Liver (tissue), 9 donors: ENCODE measurements around the gene NR2C2AP. TPM values are rescaled to one million over a fixed set of nuclear protein-coding genes. Genes with fewer than 3 reads are reported as not detected.

Experiments
- DNase-seq: peaks from one replicate; pipeline ENCODE4 v3.0.0-alpha.2; 2017; ENCODE audit warnings: low spot score
- H3K27ac ChIP-seq, 2 donors: one replicate each; pipeline ENCODE4 v1.7.0; 2013; ENCODE audit warnings: inconsistent platforms in 2 of 2, low read length in 2 of 2, control low read depth in 1 of 2, low read depth in 1 of 2, mild to moderate bottlenecking in 1 of 2
- H3K27me3 ChIP-seq, 4 donors: one replicate each; pipeline versions ENCODE4 v1.6.1 to v1.7.0; 2013; ENCODE audit warnings: low read length in 3 of 4, inconsistent platforms in 1 of 4, mild to moderate bottlenecking in 1 of 4, moderate library complexity in 1 of 4; ENCODE audit not compliant: control insufficient read depth in 4 of 4, insufficient read depth in 4 of 4
- H3K36me3 ChIP-seq, 4 donors: one replicate each; pipeline versions ENCODE4 v1.6.1 to v1.7.0; 2013; ENCODE audit warnings: low read length in 3 of 4, mild to moderate bottlenecking in 3 of 4, low read depth in 1 of 4, moderate library complexity in 1 of 4; ENCODE audit not compliant: control insufficient read depth in 4 of 4, insufficient read depth in 3 of 4
- H3K4me1 ChIP-seq, 4 donors: one replicate each; pipeline versions ENCODE4 v1.6.1 to v1.7.0; 2013; ENCODE audit warnings: low read length in 3 of 4, mild to moderate bottlenecking in 3 of 4, moderate library complexity in 1 of 4; ENCODE audit not compliant: control insufficient read depth in 4 of 4, insufficient read depth in 4 of 4
- H3K4me3 ChIP-seq, 3 donors: one replicate each; pipeline versions ENCODE4 v1.6.1 to v1.7.0; 2013; ENCODE audit warnings: low read length in 3 of 3, control low read depth in 1 of 3, low read depth in 1 of 3, mild to moderate bottlenecking in 1 of 3
- H3K9ac ChIP-seq, 2 donors: one replicate each; pipeline ENCODE4 v1.7.0; 2013; ENCODE audit warnings: low read length in 2 of 2, mild to moderate bottlenecking in 2 of 2, moderate library complexity in 2 of 2, control low read depth in 1 of 2, low read depth in 1 of 2
- H3K9me3 ChIP-seq, 4 donors: one replicate each; pipeline versions ENCODE4 v1.6.1 to v1.7.0; 2013; ENCODE audit warnings: low read length in 3 of 4; ENCODE audit not compliant: control insufficient read depth in 4 of 4
- EGR1 ChIP-seq, 2 donors: IDR thresholded peaks; 2 replicates each; pipeline ENCODE4 v1.6.1; 2016 to 2018; ENCODE audit warnings: antibody characterized with exemption in 2 of 2, low read depth in 2 of 2
- FOXA1 ChIP-seq: IDR thresholded peaks from 2 replicates; pipeline ENCODE4 v1.6.1; 2016; ENCODE audit warnings: antibody characterized with exemption
- FOXA2 ChIP-seq: IDR thresholded peaks from 2 replicates; pipeline ENCODE4 v1.6.1; 2016; ENCODE audit warnings: antibody characterized with exemption
- GABPA ChIP-seq, 2 donors: IDR thresholded peaks in 1 of 2; conservative IDR thresholded peaks in 1 of 2; 2 replicates each; pipeline ENCODE4 v1.6.1; 2016; ENCODE audit warnings: antibody characterized with exemption in 2 of 2, mild to moderate bottlenecking in 1 of 2, moderate library complexity in 1 of 2
- HNF4A ChIP-seq, 2 donors: conservative IDR thresholded peaks; 2 replicates each; pipeline ENCODE4 v1.6.1; 2016; ENCODE audit warnings: antibody characterized with exemption in 2 of 2, mild to moderate bottlenecking in 2 of 2
- JUND ChIP-seq, 2 donors: IDR thresholded peaks; 2 replicates each; pipeline ENCODE4 v1.6.1; 2016; ENCODE audit warnings: antibody characterized with exemption in 2 of 2
- NR2F2 ChIP-seq: IDR thresholded peaks from 2 replicates; pipeline ENCODE4 v1.6.1; 2016; ENCODE audit warnings: antibody characterized with exemption
- RAD21 ChIP-seq, 2 donors: IDR thresholded peaks; 2 replicates each; pipeline ENCODE4 v1.6.1; 2016; ENCODE audit warnings: antibody characterized with exemption in 2 of 2, mild to moderate bottlenecking in 2 of 2
- RXRA ChIP-seq, 2 donors: IDR thresholded peaks; 2 replicates each; pipeline ENCODE4 v1.6.1; 2017 to 2018; ENCODE audit warnings: antibody characterized with exemption in 2 of 2, mild to moderate bottlenecking in 1 of 2
- SP1 ChIP-seq: IDR thresholded peaks from 2 replicates; pipeline ENCODE4 v1.6.1; 2018; ENCODE audit warnings: antibody characterized with exemption, mild to moderate bottlenecking
- TAF1 ChIP-seq: conservative IDR thresholded peaks from 2 replicates; pipeline ENCODE4 v1.6.1; 2016; ENCODE audit warnings: antibody characterized with exemption, mild to moderate bottlenecking
- YY1 ChIP-seq: IDR thresholded peaks from 2 replicates; pipeline ENCODE4 v1.6.1; 2016; ENCODE audit warnings: antibody characterized with exemption, mild to moderate bottlenecking
- WGBS: extraction: QIAGEN DNeasy Blood & Tissue Kit; methylation state at CpG from one replicate; pipeline ENCODE4 v1.1.7; 2013; 5-methylcytosine and 5-hydroxymethylcytosine counted together
- polyA plus RNA-seq, 2 donors: library from polyadenylated mRNA; stranded (reverse) in 1 of 2; unstranded in 1 of 2; fragments of 200-250 nt in 1 of 2; fragments of >200 nt in 1 of 2; fragmentation: Nextera tagmentation in 1 of 2; extraction: Ambion mirVana in 1 of 2; gene quantifications; one replicate each; pipeline versions ENCODE4 v1.2.1 to v1.2.3, GENCODE V29; 2013 to 2015
- total RNA-seq, 2 donors: library from RNA; depleted of rRNA; stranded (reverse); fragments of >200 nt; gene quantifications; one replicate each; pipeline ENCODE4 v1.2.3, GENCODE V29; 2014
- TF ChIP-seq, protein P1 (sequence below): fragments of 150-350 bp; IDR thresholded peaks from 2 replicates; pipeline ENCODE4 v1.5.1; 2017; ENCODE audit warnings: improper control_type of control experiment, low read depth, low read length; ENCODE audit not compliant: missing input control
- TF ChIP-seq, protein P2 (sequence below): IDR thresholded peaks from 2 replicates; pipeline ENCODE4 v1.6.1; 2016; ENCODE audit warnings: antibody characterized with exemption
- TF ChIP-seq, protein P3 (sequence below): IDR thresholded peaks from 2 replicates; pipeline ENCODE4 v1.6.1; 2016; ENCODE audit warnings: antibody characterized with exemption
- TF ChIP-seq, protein P4 (sequence below): IDR thresholded peaks from 2 replicates; pipeline ENCODE4 v1.6.1; 2016; ENCODE audit warnings: antibody characterized with exemption
- TF ChIP-seq, protein P5 (sequence below): IDR thresholded peaks from 2 replicates; pipeline ENCODE4 v1.6.1; 2016; ENCODE audit warnings: antibody characterized with exemption, mild to moderate bottlenecking
- donor health status: healthy.
- donor health status: healthy.
- donor health status: healthy.
- donor health status: healthy.
- donor health status: healthy.

The NR2C2AP gene
- total and polyA plus RNA-seq, 4 donors: 3.4 to 5.7 (median 4.1) TPM

DNA sequence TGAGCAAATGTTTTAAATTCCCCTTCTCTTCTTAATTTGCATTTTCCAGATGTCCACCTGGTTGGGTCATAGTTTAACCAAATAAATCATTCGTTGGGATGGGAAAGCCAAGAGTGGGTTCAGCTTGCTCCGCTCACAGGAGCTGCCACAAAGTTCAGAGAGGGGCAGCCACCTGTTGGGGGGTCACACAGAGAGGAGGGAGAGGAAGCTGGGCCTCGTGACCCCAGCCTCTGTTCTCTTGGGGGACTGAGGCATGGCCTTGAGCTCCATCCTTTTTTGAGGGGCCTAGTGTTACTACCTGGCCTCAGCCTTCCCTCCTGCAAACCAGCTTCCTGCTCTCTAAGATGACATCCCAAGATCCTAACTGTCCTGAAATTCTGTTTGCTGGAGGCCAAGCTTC lies 35.6 kb downstream of the NR2C2AP start:
- WGBS: 84% methylated on average over 3 of the region's 3 CpGs
- TF ChIP-seq TAF1: no peak
- TF ChIP-seq EGR1 (IDR thresholded peaks at IDR 0.05; ENCODE audit: low read depth in 2 of 2): no peak
- TF ChIP-seq HNF4A (conservative IDR thresholded peaks at IDR 0.05): no peak
- TF ChIP-seq RAD21 (IDR thresholded peaks at IDR 0.05): no peak
- TF ChIP-seq FOXA1: no peak
- TF ChIP-seq YY1: no peak
- H3K9me3 ChIP-seq: no peaks in the 10 kb centered on the region
- H3K27ac ChIP-seq: no peak overlapping the region
- no peak overlapping the region for H3K4me3 ChIP-seq
- H3K27me3 ChIP-seq: no peaks in the 10 kb centered on the region
- peaks cover 0 to 6% (median 0%) of the 10 kb centered on the region in 4 donors for H3K4me1 ChIP-seq
- no peak for DNase-seq
- H3K9ac ChIP-seq: no peak overlapping the region
- no peaks in the 10 kb centered on the region for H3K36me3 ChIP-seq

DNA sequence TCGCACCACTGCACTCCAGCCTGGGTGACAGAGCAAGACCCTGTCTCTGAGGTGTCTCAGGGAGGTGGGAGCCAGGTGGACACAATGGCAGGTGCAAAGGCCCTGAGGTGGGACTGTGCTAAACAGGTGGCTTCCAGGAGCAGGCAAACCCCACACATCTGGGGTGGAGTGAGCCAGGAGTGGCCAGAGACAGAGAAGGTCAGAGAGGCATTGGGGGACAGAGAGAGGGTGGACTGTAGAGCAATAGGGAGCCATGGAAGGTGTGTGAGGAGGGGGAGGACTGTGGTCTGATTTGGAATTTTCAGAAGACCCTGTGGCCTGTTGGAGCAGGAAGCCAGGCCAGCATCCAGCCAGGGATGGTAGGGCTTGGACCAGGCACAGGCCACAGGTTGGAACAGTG lies 37.8 kb downstream of the NR2C2AP start:
- Histone ChIP-seq H3K36me3 (no peaks in the 10 kb centered on the region), H3K27me3 (no peaks in the 10 kb centered on the region), H3K4me3 (no peak overlapping the region), H3K9me3 (no peaks in the 10 kb centered on the region), H3K27ac (no peak overlapping the region), H3K9ac (no peak overlapping the region), H3K4me1 (peaks cover 0 to 5% (median 0%) of the 10 kb centered on the region in 4 donors)
- DNase-seq: no peak
- WGBS: 100% methylated on average over 1 of the region's 1 CpG
- TF ChIP-seq, protein P1, sequence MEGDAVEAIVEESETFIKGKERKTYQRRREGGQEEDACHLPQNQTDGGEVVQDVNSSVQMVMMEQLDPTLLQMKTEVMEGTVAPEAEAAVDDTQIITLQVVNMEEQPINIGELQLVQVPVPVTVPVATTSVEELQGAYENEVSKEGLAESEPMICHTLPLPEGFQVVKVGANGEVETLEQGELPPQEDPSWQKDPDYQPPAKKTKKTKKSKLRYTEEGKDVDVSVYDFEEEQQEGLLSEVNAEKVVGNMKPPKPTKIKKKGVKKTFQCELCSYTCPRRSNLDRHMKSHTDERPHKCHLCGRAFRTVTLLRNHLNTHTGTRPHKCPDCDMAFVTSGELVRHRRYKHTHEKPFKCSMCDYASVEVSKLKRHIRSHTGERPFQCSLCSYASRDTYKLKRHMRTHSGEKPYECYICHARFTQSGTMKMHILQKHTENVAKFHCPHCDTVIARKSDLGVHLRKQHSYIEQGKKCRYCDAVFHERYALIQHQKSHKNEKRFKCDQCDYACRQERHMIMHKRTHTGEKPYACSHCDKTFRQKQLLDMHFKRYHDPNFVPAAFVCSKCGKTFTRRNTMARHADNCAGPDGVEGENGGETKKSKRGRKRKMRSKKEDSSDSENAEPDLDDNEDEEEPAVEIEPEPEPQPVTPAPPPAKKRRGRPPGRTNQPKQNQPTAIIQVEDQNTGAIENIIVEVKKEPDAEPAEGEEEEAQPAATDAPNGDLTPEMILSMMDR: no peak
- no peak for TF ChIP-seq NR2F2
- no peak for TF ChIP-seq SP1
- TF ChIP-seq GABPA (IDR thresholded peaks at IDR 0.05 in 1 of 2, conservative IDR thresholded peaks at IDR 0.05 in 1 of 2): no peak
- no peak for TF ChIP-seq RXRA (IDR thresholded peaks at IDR 0.05)
- no peak for TF ChIP-seq EGR1 (IDR thresholded peaks at IDR 0.05; ENCODE audit: low read depth in 2 of 2)
- TF ChIP-seq YY1: no peak
- TF ChIP-seq, protein P2, sequence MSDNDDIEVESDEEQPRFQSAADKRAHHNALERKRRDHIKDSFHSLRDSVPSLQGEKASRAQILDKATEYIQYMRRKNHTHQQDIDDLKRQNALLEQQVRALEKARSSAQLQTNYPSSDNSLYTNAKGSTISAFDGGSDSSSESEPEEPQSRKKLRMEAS: no peak
- TF ChIP-seq, protein P3, sequence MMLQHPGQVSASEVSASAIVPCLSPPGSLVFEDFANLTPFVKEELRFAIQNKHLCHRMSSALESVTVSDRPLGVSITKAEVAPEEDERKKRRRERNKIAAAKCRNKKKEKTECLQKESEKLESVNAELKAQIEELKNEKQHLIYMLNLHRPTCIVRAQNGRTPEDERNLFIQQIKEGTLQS: no peak
- no peak for TF ChIP-seq FOXA1
- no peak for TF ChIP-seq HNF4A (conservative IDR thresholded peaks at IDR 0.05)
- no peak for TF ChIP-seq RAD21 (IDR thresholded peaks at IDR 0.05)

DNA sequence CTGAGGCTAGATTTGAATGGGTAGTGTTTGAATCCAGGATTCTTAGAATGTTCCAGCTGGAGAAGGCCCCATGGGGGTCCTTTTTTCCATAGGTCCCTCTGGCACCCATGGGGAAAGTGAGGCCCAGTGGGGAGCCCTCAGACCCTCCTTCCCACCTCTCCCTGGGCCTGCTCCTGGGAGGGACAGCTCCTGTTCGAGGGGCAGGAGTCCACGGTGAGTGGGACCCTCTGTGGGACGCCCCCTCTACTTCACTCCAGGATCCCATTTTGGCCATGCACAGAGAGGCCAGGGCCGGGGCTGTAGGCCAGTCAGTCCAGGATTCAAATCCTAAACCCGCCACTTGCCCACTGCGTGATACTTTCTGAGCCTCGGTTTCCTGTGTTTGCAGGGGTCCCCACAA lies 40.7 kb downstream of the NR2C2AP start:
- no peak overlapping the region for H3K9ac ChIP-seq
- DNase-seq: no peak

More for the DNA sequence above, 40.7 kb downstream of the NR2C2AP start:
- no peaks in the 10 kb centered on the region for H3K36me3 ChIP-seq
- H3K4me3 ChIP-seq: no peak overlapping the region
- no peak overlapping the region for H3K27ac ChIP-seq
- no peak for TF ChIP-seq RAD21 (IDR thresholded peaks at IDR 0.05)
- no peak for TF ChIP-seq FOXA2
- no peak for TF ChIP-seq SP1
- no peak for TF ChIP-seq TAF1
- no peak for TF ChIP-seq NR2F2
- TF ChIP-seq YY1: no peak
- TF ChIP-seq, protein P4, sequence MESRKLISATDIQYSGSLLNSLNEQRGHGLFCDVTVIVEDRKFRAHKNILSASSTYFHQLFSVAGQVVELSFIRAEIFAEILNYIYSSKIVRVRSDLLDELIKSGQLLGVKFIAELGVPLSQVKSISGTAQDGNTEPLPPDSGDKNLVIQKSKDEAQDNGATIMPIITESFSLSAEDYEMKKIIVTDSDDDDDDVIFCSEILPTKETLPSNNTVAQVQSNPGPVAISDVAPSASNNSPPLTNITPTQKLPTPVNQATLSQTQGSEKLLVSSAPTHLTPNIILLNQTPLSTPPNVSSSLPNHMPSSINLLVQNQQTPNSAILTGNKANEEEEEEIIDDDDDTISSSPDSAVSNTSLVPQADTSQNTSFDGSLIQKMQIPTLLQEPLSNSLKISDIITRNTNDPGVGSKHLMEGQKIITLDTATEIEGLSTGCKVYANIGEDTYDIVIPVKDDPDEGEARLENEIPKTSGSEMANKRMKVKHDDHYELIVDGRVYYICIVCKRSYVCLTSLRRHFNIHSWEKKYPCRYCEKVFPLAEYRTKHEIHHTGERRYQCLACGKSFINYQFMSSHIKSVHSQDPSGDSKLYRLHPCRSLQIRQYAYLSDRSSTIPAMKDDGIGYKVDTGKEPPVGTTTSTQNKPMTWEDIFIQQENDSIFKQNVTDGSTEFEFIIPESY: no peak
- TF ChIP-seq HNF4A (conservative IDR thresholded peaks at IDR 0.05): no peak
- TF ChIP-seq JUND (IDR thresholded peaks at IDR 0.05): no peak
- no peak for TF ChIP-seq EGR1 (IDR thresholded peaks at IDR 0.05; ENCODE audit: low read depth in 2 of 2)
- TF ChIP-seq, protein P5, sequence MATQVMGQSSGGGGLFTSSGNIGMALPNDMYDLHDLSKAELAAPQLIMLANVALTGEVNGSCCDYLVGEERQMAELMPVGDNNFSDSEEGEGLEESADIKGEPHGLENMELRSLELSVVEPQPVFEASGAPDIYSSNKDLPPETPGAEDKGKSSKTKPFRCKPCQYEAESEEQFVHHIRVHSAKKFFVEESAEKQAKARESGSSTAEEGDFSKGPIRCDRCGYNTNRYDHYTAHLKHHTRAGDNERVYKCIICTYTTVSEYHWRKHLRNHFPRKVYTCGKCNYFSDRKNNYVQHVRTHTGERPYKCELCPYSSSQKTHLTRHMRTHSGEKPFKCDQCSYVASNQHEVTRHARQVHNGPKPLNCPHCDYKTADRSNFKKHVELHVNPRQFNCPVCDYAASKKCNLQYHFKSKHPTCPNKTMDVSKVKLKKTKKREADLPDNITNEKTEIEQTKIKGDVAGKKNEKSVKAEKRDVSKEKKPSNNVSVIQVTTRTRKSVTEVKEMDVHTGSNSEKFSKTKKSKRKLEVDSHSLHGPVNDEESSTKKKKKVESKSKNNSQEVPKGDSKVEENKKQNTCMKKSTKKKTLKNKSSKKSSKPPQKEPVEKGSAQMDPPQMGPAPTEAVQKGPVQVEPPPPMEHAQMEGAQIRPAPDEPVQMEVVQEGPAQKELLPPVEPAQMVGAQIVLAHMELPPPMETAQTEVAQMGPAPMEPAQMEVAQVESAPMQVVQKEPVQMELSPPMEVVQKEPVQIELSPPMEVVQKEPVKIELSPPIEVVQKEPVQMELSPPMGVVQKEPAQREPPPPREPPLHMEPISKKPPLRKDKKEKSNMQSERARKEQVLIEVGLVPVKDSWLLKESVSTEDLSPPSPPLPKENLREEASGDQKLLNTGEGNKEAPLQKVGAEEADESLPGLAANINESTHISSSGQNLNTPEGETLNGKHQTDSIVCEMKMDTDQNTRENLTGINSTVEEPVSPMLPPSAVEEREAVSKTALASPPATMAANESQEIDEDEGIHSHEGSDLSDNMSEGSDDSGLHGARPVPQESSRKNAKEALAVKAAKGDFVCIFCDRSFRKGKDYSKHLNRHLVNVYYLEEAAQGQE: no peak
- TF ChIP-seq FOXA1: no peak
- TF ChIP-seq RXRA (IDR thresholded peaks at IDR 0.05): no peak
- no peaks in the 10 kb centered on the region for H3K27me3 ChIP-seq
- H3K4me1 ChIP-seq: no peaks in the 10 kb centered on the region
- H3K9me3 ChIP-seq: no peaks in the 10 kb centered on the region
- WGBS: 94% methylated on average over 7 of the region's 7 CpGs
